Central memory CD8-positive, alpha-beta T cell (primary cell): ENCODE data around the gene ZNRF2.

Experiments
- ATAC-seq: fragments of 150-1000 bp; cut with Tn5 transposase; replicated peaks from 2 replicates; pipeline ENCODE4 v1.10.0; 2022; ENCODE audit warnings: mild to moderate bottlenecking, moderate FRiP score, moderate number of reproducible peaks; ENCODE audit not compliant: poor library complexity, severe bottlenecking; ENCODE audit errors: extremely low read depth
- DNase-seq, 2 donors: peaks; one replicate each; pipeline ENCODE4 v3.0.0; 2021; ENCODE audit warnings: low spot score in 2 of 2
- H3K27ac Mint-ChIP-seq: one replicate; pipeline ENCODE4 v1.8.0; 2022; ENCODE audit warnings: low read depth, mild to moderate bottlenecking, moderate library complexity, mixed read lengths
- H3K27me3 Mint-ChIP-seq: one replicate; pipeline ENCODE4 v1.8.0; 2022; ENCODE audit warnings: mixed read lengths
- H3K36me3 Mint-ChIP-seq: one replicate; pipeline ENCODE4 v1.8.0; 2022; ENCODE audit warnings: mild to moderate bottlenecking, moderate library complexity, mixed read lengths; ENCODE audit not compliant: insufficient read depth
- H3K4me1 Mint-ChIP-seq: one replicate; pipeline ENCODE4 v1.8.0; 2022; ENCODE audit warnings: mixed read lengths
- H3K4me3 Mint-ChIP-seq: one replicate; pipeline ENCODE4 v1.8.0; 2022; ENCODE audit warnings: mild to moderate bottlenecking, moderate library complexity, mixed read lengths
- H3K9me3 Mint-ChIP-seq: one replicate; pipeline ENCODE4 v1.8.0; 2022; ENCODE audit warnings: mixed read lengths

ZNRF2 gene

DNA sequence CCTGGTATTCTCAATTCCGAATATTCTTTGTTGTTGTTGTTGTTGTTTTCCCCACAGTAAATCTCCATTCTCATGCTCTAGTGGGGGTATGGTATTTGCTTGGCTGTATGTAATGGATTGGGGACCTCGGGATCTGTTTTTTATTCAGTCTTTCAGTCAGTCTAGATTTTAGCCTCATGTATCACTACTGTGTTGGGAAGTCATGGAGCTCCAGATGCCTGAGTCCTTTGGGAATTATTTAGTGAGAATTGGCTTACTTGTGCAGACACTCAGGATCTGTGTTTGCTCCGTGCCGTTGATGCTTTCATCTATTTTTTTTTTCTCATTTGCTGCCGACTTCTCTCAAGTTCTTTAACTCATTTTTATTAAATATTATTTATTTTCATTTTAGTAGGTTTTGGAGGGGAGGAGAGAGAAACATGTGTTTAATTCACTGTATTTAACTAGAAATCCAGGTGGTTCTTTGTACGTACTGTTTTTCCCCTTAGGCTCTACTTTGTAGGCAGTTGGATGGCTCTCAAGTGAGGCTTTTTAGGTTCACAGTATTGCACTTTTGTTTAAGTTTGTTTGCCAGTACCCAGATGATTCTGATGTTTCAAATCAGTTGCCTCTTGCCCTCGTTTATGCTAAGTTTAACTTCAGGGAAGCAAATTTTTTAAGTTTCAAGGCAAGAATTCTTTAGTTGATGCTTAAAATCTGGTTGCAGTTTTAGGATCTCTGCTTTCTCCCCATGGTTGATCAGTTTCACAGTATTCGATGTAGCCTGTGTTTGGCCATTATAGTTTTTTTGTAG, 36.9 kb downstream of the ZNRF2 start:
- H3K4me3 Mint-ChIP-seq: peak overlapping the region; percentile 77
- H3K27ac Mint-ChIP-seq: peak overlapping the region; percentile 99
- H3K36me3 Mint-ChIP-seq: peaks cover 3% of the 10 kb centered on the region
- ATAC-seq: peak; percentile 2
- H3K27me3 Mint-ChIP-seq: no peaks in the 10 kb centered on the region
- no peak for DNase-seq
- peaks cover 71% of the 10 kb centered on the region for H3K4me1 Mint-ChIP-seq
- H3K9me3 Mint-ChIP-seq: no peaks in the 10 kb centered on the region

DNA sequence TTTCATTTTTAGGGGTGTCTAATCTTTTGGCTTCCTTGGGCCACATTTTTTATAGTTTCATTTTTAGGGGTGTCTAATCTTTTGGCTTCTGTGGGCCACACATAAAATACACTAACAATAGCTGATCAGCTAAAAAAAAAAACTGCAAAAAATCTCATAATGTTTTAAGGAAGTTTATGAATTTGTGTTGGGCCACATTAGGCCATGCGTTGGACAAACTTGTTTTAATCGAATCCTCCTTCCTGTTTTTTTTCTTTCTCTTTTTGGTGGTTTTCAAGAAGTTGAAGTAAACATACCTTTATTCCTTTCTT, 37.4 kb downstream of the ZNRF2 start:
- peak; percentile 48 for ATAC-seq

DNA sequence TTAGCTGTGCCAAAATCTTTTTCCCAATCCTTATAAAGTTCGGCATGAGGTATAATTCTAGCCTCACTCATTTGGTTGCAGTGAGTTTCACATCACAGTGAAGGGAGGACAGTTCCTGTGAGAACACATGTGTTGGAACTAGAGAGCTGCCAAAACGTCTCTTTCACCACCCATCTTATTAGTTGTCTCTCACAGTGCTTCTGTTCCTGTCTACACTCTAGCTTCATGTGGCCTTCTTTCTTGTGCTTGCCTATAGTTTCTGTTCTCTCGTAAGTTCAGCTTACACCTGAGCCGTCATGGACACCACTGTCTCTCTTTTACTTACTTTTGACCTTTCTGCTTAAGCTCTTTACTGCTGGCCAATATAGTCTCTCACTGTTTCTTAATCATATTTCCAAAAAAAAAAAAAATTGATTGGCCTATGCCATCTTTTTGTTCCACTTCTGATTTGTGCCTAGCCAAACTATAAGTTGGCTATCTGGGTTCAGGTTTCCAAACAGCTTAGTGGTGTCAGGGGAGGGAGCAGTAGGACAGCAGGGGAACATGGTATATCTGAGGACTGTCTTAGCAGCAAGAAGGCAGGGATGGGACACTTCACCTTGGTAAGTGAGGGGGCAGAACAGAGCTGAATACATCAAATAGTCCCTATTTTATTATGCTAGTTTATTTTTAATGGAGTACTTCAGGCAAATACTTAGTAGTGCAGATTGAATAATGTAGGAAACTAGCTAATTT, 38.0 kb downstream of the ZNRF2 start:
- Mint-ChIP-seq H3K36me3 (peaks cover 7% of the 10 kb centered on the region), H3K9me3 (no peaks in the 10 kb centered on the region), H3K27me3 (no peaks in the 10 kb centered on the region), H3K4me3 (peak overlapping the region; percentile 77), H3K27ac (peak overlapping the region; percentile 99), H3K4me1 (peaks cover 76% of the 10 kb centered on the region)
- peak; percentile 89 for ATAC-seq
- peak; percentile 13 to 26 for DNase-seq

More for the DNA sequence above, 37.4 kb downstream of the ZNRF2 start:
- Mint-ChIP-seq H3K9me3 (no peaks in the 10 kb centered on the region), H3K27me3 (no peaks in the 10 kb centered on the region), H3K4me3 (peak overlapping the region; percentile 77), H3K36me3 (peaks cover 7% of the 10 kb centered on the region), H3K27ac (peak overlapping the region; percentile 99), H3K4me1 (peaks cover 77% of the 10 kb centered on the region)
- DNase-seq: no peak

DNA sequence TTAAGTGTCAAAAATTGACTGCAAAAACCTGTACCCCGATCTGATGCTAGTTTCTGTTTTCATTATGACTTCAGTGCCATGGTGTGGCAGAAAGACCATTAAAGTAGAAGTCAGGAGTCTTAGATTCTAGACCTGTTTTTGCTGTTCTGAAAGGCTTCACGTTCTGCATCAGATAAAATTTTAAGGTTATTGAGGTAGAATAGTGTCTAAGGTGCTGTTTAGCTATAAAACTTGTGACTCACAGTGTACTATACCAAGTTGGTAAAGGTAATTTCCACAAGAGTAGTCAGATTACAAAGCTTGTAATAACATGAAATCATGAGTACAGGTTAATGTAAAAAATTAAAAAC, 38.6 kb downstream of the ZNRF2 start:
- DNase-seq: no peak
- peak; percentile 58 for ATAC-seq
- peak overlapping the region; percentile 99 for H3K27ac Mint-ChIP-seq
- peaks cover 7% of the 10 kb centered on the region for H3K36me3 Mint-ChIP-seq
- H3K27me3 Mint-ChIP-seq: no peaks in the 10 kb centered on the region
- no peaks in the 10 kb centered on the region for H3K9me3 Mint-ChIP-seq
- peaks cover 71% of the 10 kb centered on the region for H3K4me1 Mint-ChIP-seq
- H3K4me3 Mint-ChIP-seq: peak overlapping the region; percentile 77

DNA sequence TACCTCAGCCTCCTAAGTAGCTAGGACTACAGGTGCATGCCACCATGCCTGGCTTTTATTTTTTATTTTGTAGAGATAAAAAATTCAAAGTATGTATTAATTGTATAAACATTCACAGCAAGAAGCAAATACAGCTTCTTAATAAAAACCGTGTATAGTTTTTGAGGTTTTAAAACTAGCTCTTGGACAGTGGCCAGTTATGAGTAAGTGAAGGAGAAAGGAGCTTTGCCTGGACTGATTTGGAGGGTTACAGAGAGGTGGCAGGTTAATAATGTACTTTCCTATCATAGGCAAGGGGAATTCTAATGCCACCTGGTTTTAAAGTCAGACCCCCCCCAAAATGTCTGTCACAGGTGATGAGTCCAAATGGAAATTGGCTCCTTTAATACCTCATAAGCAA, 43.4 kb downstream of the ZNRF2 start:
- no peak overlapping the region for H3K27ac Mint-ChIP-seq
- peaks cover 64% of the 10 kb centered on the region for H3K4me1 Mint-ChIP-seq
- ATAC-seq (no peak), DNase-seq (no peak)
- H3K4me3 Mint-ChIP-seq: no peak overlapping the region
- H3K27me3 Mint-ChIP-seq: no peaks in the 10 kb centered on the region
- H3K36me3 Mint-ChIP-seq: peaks cover 7% of the 10 kb centered on the region
- H3K9me3 Mint-ChIP-seq: no peaks in the 10 kb centered on the region

DNA sequence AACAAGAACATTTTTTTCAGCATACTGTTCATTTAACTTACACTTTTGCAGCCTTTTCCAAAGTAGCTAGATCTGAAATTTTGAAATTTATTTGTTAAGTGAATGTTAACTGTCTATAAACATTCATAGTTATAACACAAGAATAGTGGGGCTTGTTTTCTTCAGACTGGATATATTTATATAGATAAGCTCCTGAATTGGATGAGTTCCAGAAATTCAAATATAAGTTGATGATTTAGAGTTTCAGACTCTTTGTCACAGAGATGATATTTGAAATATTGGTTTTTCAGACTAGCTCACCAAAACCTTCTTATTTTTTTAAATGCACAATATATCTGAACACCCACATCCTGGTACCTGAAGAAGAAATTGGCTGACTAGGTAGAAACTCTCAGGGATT, 44.0 kb downstream of the ZNRF2 start:
- H3K4me1 Mint-ChIP-seq: peaks cover 59% of the 10 kb centered on the region
- no peak for ATAC-seq
- H3K9me3 Mint-ChIP-seq: no peaks in the 10 kb centered on the region
- H3K4me3 Mint-ChIP-seq: no peak overlapping the region
- H3K27ac Mint-ChIP-seq: no peak overlapping the region
- DNase-seq: no peak
- H3K36me3 Mint-ChIP-seq: peaks cover 7% of the 10 kb centered on the region
- no peaks in the 10 kb centered on the region for H3K27me3 Mint-ChIP-seq

DNA sequence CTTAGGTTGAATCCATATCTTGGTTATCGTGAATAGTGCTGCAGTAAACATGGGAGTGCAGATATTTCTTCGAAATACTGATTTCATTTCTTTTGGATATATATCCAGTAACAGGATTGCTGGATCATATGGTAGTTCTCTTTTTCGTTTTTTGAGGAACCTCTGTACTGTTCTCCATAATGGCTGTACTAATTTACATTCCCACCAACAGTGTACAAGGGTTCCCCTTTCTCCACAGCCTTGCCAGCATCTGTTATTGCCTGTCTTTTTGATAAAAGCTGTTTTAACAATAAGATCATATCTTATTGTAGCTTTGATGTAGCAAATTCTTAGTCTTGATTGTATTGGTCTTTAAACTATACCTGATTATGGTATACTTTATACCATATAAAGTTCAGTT, 45.3 kb downstream of the ZNRF2 start:
- peaks cover 66% of the 10 kb centered on the region for H3K4me1 Mint-ChIP-seq
- no peaks in the 10 kb centered on the region for H3K9me3 Mint-ChIP-seq
- H3K27me3 Mint-ChIP-seq: no peaks in the 10 kb centered on the region
- ATAC-seq (no peak), DNase-seq (no peak)
- H3K36me3 Mint-ChIP-seq: peaks cover 6% of the 10 kb centered on the region
- H3K4me3 Mint-ChIP-seq: peak overlapping the region; percentile 11
- H3K27ac Mint-ChIP-seq: peak overlapping the region; percentile 82

DNA sequence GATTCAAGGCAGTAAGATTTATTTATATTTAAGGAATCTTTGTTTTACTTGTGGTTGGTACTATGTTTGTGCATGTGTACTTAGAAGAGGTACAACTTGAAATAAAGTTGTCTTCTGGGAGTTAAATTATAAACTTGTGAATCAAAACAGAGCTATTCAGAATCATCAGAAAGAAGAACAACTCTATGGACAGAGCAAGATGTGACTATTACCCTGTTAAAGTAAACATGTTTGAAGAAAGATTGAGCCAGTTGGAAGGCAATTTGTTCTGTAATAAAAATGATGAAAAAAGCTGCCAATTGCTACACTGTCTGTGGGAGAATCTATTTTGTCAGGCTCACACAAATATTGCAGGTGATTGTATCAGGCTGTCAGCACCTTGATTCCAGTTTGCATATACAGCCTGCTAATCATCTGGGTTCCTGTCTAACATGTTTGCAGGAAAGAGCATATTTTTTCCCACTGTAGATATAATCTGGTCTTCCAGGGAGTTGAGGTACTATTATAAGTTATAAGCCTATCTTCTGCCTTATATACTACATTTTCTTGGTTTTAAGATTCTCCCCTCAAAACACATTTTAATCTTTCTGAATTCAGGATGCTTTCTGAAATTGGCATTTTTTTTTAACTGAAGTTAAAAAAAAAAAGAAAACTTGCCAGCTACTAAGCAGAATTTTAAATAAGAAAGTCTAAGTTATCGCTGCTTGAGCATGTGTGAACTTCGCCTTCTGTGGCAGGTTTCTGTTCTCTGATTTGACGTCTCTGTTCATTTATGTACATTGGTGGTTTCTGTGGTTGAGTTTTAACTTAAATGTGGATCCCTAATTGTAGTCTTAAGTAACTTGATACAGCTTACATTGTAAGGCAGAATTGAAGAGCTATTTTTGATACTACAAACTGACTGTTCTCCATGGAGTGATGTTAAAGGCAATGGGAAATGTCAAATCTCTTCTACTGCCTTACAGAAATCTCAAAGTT, 46.0 kb downstream of the ZNRF2 start:
- Mint-ChIP-seq H3K4me3 (peak overlapping the region; percentile 54), H3K27ac (peak overlapping the region; percentile 82), H3K36me3 (peaks cover 6% of the 10 kb centered on the region), H3K27me3 (no peaks in the 10 kb centered on the region), H3K9me3 (no peaks in the 10 kb centered on the region), H3K4me1 (peaks cover 66% of the 10 kb centered on the region)
- ATAC-seq: peak; percentile 93
- DNase-seq: peak in 1 of 2 donors; percentile 41

DNA sequence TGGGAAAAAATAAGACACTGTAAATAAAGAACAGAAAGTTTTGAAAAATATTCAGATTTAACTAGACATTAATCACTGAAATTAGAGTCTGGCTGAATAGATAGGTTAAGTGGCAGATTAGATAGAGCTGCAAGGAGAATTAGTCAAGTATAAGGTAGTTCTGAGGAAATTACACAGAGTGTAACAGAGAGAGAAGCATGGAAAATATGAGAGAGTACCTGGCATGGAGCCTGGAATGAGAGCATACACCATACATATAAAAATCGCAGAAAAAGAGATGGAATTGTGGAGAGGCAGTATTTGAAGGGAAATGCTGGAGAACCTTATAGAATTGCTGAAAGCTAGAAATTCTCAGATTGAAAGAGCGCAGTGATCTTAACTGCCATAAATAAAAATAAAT, 46.9 kb downstream of the ZNRF2 start:
- no peak for DNase-seq
- peak overlapping the region; percentile 54 for H3K4me3 Mint-ChIP-seq
- H3K27ac Mint-ChIP-seq: peak overlapping the region; percentile 82
- H3K36me3 Mint-ChIP-seq: peaks cover 5% of the 10 kb centered on the region
- no peak for ATAC-seq
- peaks cover 69% of the 10 kb centered on the region for H3K4me1 Mint-ChIP-seq
- no peaks in the 10 kb centered on the region for H3K27me3 Mint-ChIP-seq
- H3K9me3 Mint-ChIP-seq: no peaks in the 10 kb centered on the region

DNA sequence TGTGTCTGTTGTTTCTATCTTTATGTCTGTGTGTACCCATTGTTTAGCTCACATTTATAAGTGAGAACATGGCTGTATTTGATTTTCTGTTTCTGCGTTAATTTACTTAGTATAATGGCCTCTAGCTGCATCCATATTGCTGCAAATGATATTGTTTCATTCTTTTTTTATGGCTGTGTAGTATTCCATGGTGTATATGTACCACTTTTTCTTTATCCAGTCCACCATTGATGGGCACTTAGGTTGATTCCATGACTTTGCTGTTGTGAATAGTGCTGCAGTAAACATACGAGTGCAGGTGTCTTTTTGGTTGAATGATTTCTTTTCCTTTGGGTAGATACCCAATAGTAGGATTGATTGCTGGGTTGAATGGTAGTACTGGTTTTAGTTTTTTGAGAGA, 48.2 kb downstream of the ZNRF2 start:
- Mint-ChIP-seq H3K27me3 (no peaks in the 10 kb centered on the region), H3K36me3 (peaks cover 2% of the 10 kb centered on the region), H3K4me1 (peaks cover 60% of the 10 kb centered on the region), H3K4me3 (no peak overlapping the region), H3K27ac (no peak overlapping the region), H3K9me3 (no peaks in the 10 kb centered on the region)
- ATAC-seq (no peak), DNase-seq (no peak)

DNA sequence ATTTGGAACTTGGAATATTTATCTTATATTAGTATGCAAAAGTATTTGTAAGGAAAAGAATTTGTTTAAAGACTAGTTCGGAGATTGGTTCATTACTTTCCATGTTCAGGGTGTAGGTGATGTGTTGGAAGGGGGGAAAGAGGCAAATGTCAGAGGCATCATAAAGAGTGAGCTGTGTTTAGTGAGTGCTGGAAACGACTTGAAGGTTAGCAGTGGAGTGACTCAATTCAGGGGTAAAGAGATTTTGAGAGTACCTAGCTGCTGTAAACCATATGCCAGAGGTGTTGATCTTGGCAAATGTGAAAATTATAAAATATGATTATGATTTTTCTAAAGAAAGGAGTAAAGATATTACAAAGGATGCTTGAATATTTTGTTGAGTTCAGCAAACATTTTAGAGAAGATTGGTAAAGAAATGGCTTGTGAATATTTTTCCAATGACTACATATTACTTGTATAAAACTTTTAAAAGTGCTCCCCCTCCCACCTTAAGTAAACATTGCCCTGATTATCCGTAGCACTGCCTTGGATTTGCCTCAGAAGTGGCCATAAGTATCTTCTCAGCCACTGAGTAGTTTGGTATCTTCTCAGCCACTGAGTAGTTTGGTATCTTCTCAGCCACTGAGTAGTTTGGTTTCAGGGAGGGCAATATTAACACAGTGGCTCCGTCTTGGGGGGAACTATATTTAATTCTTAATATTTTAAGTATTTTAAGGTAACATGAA, 51.5 kb downstream of the ZNRF2 start:
- H3K9me3 Mint-ChIP-seq: peaks cover 1% of the 10 kb centered on the region
- ATAC-seq (no peak), DNase-seq (no peak)
- H3K36me3 Mint-ChIP-seq: peaks cover 7% of the 10 kb centered on the region
- peaks cover 70% of the 10 kb centered on the region for H3K4me1 Mint-ChIP-seq
- H3K27ac Mint-ChIP-seq: peak overlapping the region; percentile 87
- H3K27me3 Mint-ChIP-seq: no peaks in the 10 kb centered on the region
- no peak overlapping the region for H3K4me3 Mint-ChIP-seq

DNA sequence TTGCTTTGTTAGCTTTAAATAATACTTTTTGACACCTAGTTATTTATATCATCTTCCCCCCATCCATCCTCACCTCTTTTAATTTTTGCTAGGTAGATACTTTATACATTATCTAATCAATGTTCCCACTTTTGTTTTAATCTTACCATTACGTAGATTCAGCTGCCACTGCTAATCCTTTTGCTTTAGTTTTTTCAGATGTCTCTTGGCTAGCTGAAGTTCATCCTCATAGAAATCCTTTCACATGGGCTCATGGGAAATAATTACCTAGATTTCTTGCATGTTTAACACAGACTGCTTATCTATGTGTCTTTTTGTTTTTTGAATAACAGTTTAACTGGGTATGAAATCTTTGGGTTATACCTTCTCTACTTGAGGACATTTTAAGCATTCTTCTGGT, 60.1 kb downstream of the ZNRF2 start:
- DNase-seq (no peak), ATAC-seq (no peak)
- H3K4me3 Mint-ChIP-seq: no peak overlapping the region
- no peaks in the 10 kb centered on the region for H3K27me3 Mint-ChIP-seq
- H3K4me1 Mint-ChIP-seq: peaks cover 88% of the 10 kb centered on the region
- H3K9me3 Mint-ChIP-seq: peaks cover 6% of the 10 kb centered on the region
- peak overlapping the region; percentile 12 for H3K27ac Mint-ChIP-seq
- H3K36me3 Mint-ChIP-seq: peaks cover 8% of the 10 kb centered on the region
